Nephron (organoid): Measurements from ENCODE around the gene CDYL.

Experiments
- H3K27ac Mint-ChIP-seq, 3 experiments: 2 replicates each; pipeline ENCODE4 v1.8.0; 2020; ENCODE audit warnings: mixed read lengths in 3 of 3, mild to moderate bottlenecking in 2 of 3, moderate library complexity in 1 of 3
- H3K27me3 Mint-ChIP-seq: 2 replicates; pipeline ENCODE4 v1.8.0; 2021; ENCODE audit warnings: low read depth, mild to moderate bottlenecking, moderate library complexity, mixed read lengths
- H3K36me3 Mint-ChIP-seq: 2 replicates; pipeline ENCODE4 v1.8.0; 2020; ENCODE audit warnings: low read depth, mixed read lengths
- H3K4me1 Mint-ChIP-seq: 2 replicates; pipeline ENCODE4 v1.8.0; 2020; ENCODE audit warnings: mixed read lengths
- H3K4me3 Mint-ChIP-seq, 3 experiments: 2 replicates each; pipeline ENCODE4 v1.8.0; 2020; ENCODE audit warnings: mild to moderate bottlenecking in 3 of 3, mixed read lengths in 3 of 3, moderate library complexity in 2 of 3
- H3K9me3 Mint-ChIP-seq: 2 replicates; pipeline ENCODE4 v1.8.0; 2020; ENCODE audit warnings: mixed read lengths
- CTCF ChIP-seq, 3 experiments: fragments of 200-600 bp; sonication (generic); IDR thresholded peaks; one replicate each; pipeline ENCODE4 v1.5.0; 2021; ENCODE audit warnings: antibody characterized with exemption in 3 of 3; ENCODE audit not compliant: unreplicated experiment in 3 of 3

CDYL gene

GRCh38 chr6:4941782-4942672, 165.8 kb downstream of the CDYL start:
- H3K4me3 Mint-ChIP-seq = peak overlapping the region in 1 of 3 experiments; percentile 19
- H3K27ac Mint-ChIP-seq = peak overlapping the region; percentile 74 to 85 (median 82)
- no peak for TF ChIP-seq CTCF (IDR thresholded peaks at IDR 0.05; ENCODE audit: unreplicated experiment in 3 of 3)
- H3K9me3 Mint-ChIP-seq = no peaks in the 10 kb centered on the region
- peaks cover 34% of the 10 kb centered on the region for H3K4me1 Mint-ChIP-seq
- no peaks in the 10 kb centered on the region for H3K27me3 Mint-ChIP-seq
- peaks cover 34% of the 10 kb centered on the region for H3K36me3 Mint-ChIP-seq

GRCh38 chr6:4942673-4943009, 166.4 kb downstream of the CDYL start:
- Mint-ChIP-seq H3K4me3 (no peak overlapping the region), H3K36me3 (peaks cover 34% of the 10 kb centered on the region), H3K9me3 (no peaks in the 10 kb centered on the region), H3K27me3 (no peaks in the 10 kb centered on the region), H3K4me1 (peaks cover 34% of the 10 kb centered on the region), H3K27ac (peak overlapping the region; percentile 74 to 85 (median 82))
- TF ChIP-seq CTCF (IDR thresholded peaks at IDR 0.05; ENCODE audit: unreplicated experiment in 3 of 3) = no peak

- no peak for TF ChIP-seq CTCF (IDR thresholded peaks at IDR 0.05; ENCODE audit: unreplicated experiment in 3 of 3)
- no peak overlapping the region for H3K4me3 Mint-ChIP-seq
- H3K4me1 Mint-ChIP-seq = peaks cover 34% of the 10 kb centered on the region
- H3K27me3 Mint-ChIP-seq = no peaks in the 10 kb centered on the region
- H3K27ac Mint-ChIP-seq = no peak overlapping the region
- H3K9me3 Mint-ChIP-seq = no peaks in the 10 kb centered on the region
- H3K36me3 Mint-ChIP-seq = peaks cover 36% of the 10 kb centered on the region
These were observed 167.5 kb downstream of the CDYL start for GRCh38 chr6:4943716-4944115.

- no peaks in the 10 kb centered on the region for H3K9me3 Mint-ChIP-seq
- peaks cover 42% of the 10 kb centered on the region for H3K36me3 Mint-ChIP-seq
- H3K27me3 Mint-ChIP-seq = no peaks in the 10 kb centered on the region
- TF ChIP-seq CTCF (IDR thresholded peaks at IDR 0.05; ENCODE audit: unreplicated experiment in 3 of 3) = no peak
- H3K4me1 Mint-ChIP-seq = peaks cover 34% of the 10 kb centered on the region
- no peak overlapping the region for H3K4me3 Mint-ChIP-seq
- H3K27ac Mint-ChIP-seq = no peak overlapping the region
These were observed 168.1 kb downstream of the CDYL start for GRCh38 chr6:4944325-4944724.

- H3K27ac Mint-ChIP-seq = no peak overlapping the region
- peaks cover 21% of the 10 kb centered on the region for H3K4me1 Mint-ChIP-seq
- no peak overlapping the region for H3K4me3 Mint-ChIP-seq
- H3K36me3 Mint-ChIP-seq = peaks cover 61% of the 10 kb centered on the region
- H3K9me3 Mint-ChIP-seq = no peaks in the 10 kb centered on the region
- no peaks in the 10 kb centered on the region for H3K27me3 Mint-ChIP-seq
- no peak for TF ChIP-seq CTCF (IDR thresholded peaks at IDR 0.05; ENCODE audit: unreplicated experiment in 3 of 3)
These were observed 170.3 kb downstream of the CDYL start for GRCh38 chr6:4946521-4946920.

- Mint-ChIP-seq H3K27ac (no peak overlapping the region), H3K4me1 (peaks cover 9% of the 10 kb centered on the region), H3K4me3 (no peak overlapping the region), H3K36me3 (peaks cover 73% of the 10 kb centered on the region), H3K9me3 (no peaks in the 10 kb centered on the region), H3K27me3 (no peaks in the 10 kb centered on the region)
- no peak for TF ChIP-seq CTCF (IDR thresholded peaks at IDR 0.05; ENCODE audit: unreplicated experiment in 3 of 3)
These were observed 171.5 kb downstream of the CDYL start for GRCh38 chr6:4947716-4948115.
